ENCODE data around the gene CLPTM1. TPM values are rescaled to one million over a fixed set of nuclear protein-coding genes. Genes with fewer than 3 reads are reported as not detected.

Gene CLPTM1
- total RNA-seq, 2 donors from 2014 or later = 113 to 129 TPM

DNA sequence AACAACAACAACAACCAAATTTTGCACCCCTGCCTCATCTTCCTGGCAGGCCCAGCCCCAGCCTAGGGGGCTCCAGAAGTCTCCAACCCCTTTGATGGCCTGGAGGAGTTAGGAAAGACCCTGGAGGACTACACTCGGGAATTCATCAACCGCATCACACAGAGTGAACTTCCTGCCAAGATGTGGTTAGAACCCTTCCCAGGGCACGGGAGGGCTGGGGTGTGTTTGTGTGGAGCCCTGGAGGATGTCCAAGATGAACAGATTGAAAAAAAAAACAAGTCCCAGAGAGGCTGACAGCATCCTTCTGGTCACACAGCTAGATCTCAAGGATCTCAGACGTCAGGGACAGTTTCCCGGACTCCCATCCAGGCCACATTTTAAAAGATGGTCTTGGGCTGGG is 27.4 kb upstream of the CLPTM1 start:
- DNase-seq (no peak), ATAC-seq (no peak)
- intact Hi-C loops (cut with DNase I, micrococcal nuclease) = no loop called here

DNA sequence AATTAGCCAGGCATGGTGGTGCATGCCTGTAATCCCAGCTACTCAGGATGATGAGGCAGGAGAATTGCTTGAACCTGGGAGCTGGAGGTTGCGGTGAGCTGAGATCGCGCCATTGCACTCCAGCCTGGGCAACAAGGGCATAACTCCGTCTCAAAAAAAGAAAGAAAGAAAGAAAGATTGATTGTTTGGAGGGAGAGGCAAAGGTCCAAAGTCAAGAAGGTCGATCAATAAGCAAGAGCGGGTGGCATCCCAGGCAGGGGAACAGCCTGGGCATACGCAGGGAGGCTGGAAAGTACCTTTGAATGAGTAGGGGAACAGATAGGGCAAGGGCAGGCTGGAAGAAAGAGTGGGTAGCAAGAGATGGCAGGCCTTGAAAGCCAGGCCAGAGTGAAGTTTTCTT is 25.1 kb upstream of the CLPTM1 start:
- ATAC-seq = no peak
- no peak for DNase-seq
- intact Hi-C loops (cut with DNase I, micrococcal nuclease) = no loop called here

DNA sequence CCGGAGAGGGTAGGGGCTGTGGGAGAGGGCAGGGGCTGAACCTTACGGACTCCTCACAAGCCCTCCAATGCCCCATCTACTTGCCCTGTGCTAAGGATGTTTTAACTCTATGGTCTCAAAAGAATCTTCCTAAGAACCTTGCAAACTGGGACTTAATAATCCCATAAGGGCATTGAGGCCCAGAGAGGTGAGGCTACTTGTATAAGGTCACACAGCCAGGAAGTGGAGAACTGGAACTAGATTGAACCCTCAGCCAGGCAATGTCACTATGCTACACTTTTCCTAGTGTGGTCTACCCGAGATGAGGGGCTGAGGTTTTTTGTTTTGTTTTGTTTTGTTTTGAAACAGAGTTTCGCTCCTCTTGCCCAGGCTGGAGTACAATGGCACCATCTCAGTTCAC is 23.6 kb upstream of the CLPTM1 start:
- DNase-seq = no peak
- intact Hi-C loops (cut with DNase I, micrococcal nuclease) = no loop called here
- no peak for ATAC-seq

GRCh38 chr19:44939668-44940067 is 15.5 kb upstream of the CLPTM1 start:
- no peak for ATAC-seq
- intact Hi-C loops (cut with DNase I, micrococcal nuclease) = no loop called here

DNA sequence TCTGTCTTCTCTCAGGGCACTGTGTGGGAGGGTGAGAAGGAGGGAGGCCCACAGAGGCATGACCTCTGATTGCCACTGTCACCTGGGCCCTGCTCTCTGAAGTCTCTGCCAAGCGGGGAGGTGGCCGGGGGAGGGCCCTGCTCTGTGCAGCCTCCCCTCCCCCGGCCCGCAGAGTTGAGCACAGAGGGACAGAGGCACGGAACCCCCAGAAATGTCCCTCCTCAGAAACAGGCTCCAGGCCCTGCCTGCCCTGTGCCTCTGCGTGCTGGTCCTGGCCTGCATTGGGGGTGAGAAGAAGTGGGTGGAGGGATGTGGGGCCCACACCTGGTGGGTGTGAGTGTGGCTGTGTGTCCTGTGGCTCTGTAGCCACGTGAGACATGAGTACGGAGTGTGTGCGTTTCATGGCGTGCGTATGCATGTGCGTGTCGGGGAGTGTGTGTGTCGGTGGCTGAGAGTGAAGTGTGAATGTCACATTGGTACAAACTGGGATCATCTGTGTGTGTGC is 13.1 kb upstream of the CLPTM1 start, which contains the start of gene APOC4:
TSS of gene APOC4 (plus strand) at position 171 of the 505 bp plus-strand sequence. CDS start at position 212, 41 bp downstream.
- DNase-seq (no peak), ATAC-seq (no peak)
- intact Hi-C loops (cut with DNase I, micrococcal nuclease) = no loop called here

More at GRCh38 chr19:44939668-44940067, 15.5 kb upstream of the CLPTM1 start:
- DNase-seq = no peak

GRCh38 chr19:44943801-44944249 is 11.4 kb upstream of the CLPTM1 start:
- intact Hi-C loops (cut with DNase I, micrococcal nuclease) = no loop called here
- ATAC-seq (peak; percentile 24), DNase-seq (peak; percentile 55 to 57)

GRCh38 chr19:44947041-44947581 is 8.1 kb upstream of the CLPTM1 start:
- DNase-seq (no peak), ATAC-seq (no peak)
- intact Hi-C loops (cut with DNase I, micrococcal nuclease) = no loop called here

- intact Hi-C loops (cut with DNase I, micrococcal nuclease) = no loop called here
- ATAC-seq = no peak
Measured at GRCh38 chr19:44948237-44948636, 6.9 kb upstream of the CLPTM1 start.

DNA sequence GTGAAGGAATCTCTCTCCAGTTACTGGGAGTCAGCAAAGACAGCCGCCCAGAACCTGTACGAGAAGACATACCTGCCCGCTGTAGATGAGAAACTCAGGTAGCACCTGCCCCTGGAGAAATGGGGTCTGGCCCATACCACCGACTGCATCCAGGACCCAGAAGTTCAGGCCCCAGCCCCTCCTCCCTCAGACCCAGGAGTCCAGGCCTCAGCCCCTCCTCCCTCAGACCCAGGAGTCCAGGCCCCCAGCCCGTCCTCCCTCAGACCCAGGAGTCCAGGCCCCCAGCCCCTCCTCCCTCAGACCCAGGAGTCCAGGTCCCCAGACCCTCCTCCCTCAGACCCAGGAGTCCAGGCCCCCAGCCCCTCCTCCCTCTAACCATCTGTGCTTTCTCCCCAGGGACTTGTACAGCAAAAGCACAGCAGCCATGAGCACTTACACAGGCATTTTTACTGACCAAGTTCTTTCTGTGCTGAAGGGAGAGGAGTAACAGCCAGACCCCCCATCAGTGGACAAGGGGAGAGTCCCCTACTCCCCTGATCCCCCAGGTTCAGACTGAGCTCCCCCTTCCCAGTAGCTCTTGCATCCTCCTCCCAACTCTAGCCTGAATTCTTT is 6.3 kb upstream of the CLPTM1 start:
- no peak for DNase-seq
- intact Hi-C loops (cut with DNase I, micrococcal nuclease) = no loop called here

More at GRCh38 chr19:44948237-44948636, 6.9 kb upstream of the CLPTM1 start:
- no peak for DNase-seq

DNA sequence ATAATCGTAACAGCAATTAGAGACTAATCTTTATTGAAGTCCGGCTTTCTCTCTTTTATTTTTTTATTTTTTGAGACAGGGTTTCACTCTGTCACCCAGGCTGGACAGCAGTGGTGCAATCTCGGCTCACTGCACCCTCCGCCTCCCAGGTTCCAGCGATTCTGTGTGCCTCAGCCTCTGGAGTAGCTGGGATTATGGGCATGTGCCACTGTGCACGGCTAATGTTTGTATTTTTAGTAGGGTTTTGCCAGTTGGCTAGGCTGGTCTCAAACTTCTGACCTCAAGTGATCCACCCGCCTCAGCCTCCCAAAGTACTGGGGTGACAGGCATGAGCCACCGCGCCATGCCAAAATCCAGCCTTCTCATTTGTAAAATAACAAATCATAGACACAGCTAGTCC is 5.6 kb upstream of the CLPTM1 start:
- intact Hi-C loops (cut with DNase I, micrococcal nuclease) = no loop called here
- no peak for ATAC-seq
- DNase-seq = no peak

More for the DNA sequence above, 6.3 kb upstream of the CLPTM1 start:
- no peak for ATAC-seq

GRCh38 chr19:44951179-44952159 is 3.7 kb upstream of the CLPTM1 start:
- no peak for ATAC-seq
- intact Hi-C loops (cut with DNase I, micrococcal nuclease) = loop anchor here (2.0 to 10.0 kb wide), 2 partner anchors 47 kb away; partner anchors contain the start of gene APOE (in 2 of the 2)
- peak; percentile 50 to 62 for DNase-seq

DNA sequence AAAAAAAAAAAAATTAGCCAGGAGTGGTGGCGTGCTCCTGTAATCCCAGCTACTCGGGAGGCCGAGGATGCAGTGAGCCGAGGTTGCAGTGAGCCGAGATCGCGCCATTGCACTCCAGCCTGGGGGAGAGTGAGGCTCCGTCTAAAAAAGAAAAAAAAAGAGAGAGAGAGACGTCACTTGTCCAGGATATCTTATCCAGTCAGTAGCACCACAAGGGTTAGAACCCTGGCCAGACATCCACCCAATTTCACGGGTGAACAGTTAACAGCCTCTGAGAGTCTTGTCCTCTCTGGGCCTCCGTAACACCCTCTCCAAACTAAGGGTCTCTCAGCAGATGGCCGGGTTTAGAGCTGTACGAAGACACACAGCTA is 917 bp upstream of the CLPTM1 start:
- no peak for ATAC-seq
- intact Hi-C loops (cut with DNase I, micrococcal nuclease) = loop anchor here in 1 of 2 donors (10.0 kb wide), 1 partner anchor 49 kb away; the partner anchor contains the start of gene APOE

GRCh38 chr19:44955505-44956439 is 592 bp downstream of the CLPTM1 start:
- ATAC-seq = peak; percentile 30
- DNase-seq = no peak
- intact Hi-C loops (cut with DNase I, micrococcal nuclease) = loop anchor here in 1 of 2 donors (10.0 kb wide), 1 partner anchor 51 kb away; the partner anchor contains the start of gene APOE

More for the DNA sequence above, 917 bp upstream of the CLPTM1 start:
- DNase-seq = no peak

- intact Hi-C loops (cut with DNase I, micrococcal nuclease) = loop anchor here in 1 of 2 donors (10.0 kb wide), 1 partner anchor 53 kb away; the partner anchor contains the start of gene APOE
- ATAC-seq (no peak), DNase-seq (no peak)
Measured at GRCh38 chr19:44957526-44957925, 2.3 kb downstream of the CLPTM1 start.

DNA sequence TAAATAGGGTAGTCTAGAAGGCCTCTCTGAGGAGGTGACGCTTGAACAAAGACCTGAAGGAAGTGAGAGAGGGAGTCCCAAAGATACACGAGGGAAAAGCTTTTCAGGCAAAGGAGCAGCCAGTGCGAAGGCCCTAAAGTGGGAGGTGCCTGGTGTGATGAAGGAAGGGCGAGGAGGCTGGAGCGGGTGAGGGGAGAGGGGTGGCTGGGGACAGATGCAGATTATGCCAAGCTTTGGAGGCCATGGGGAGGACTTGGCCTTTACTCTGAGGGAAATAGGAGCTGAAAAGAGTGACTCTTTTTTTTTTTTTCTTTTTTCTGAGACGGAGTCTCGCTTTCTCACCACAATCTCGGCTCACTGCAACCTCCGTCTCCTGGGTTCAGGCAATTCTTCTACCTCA is 2.9 kb downstream of the CLPTM1 start:
- DNase-seq = no peak
- intact Hi-C loops (cut with DNase I, micrococcal nuclease) = loop anchor here in 1 of 2 donors (10.0 kb wide), 1 partner anchor 53 kb away; the partner anchor contains the start of gene APOE
- no peak for ATAC-seq

GRCh38 chr19:44959691-44960090 is 4.5 kb downstream of the CLPTM1 start:
- ATAC-seq (no peak), DNase-seq (no peak)
- intact Hi-C loops (cut with DNase I, micrococcal nuclease) = loop anchor here in 1 of 2 donors (10.0 kb wide), 1 partner anchor 55 kb away; the partner anchor contains the start of gene APOE

DNA sequence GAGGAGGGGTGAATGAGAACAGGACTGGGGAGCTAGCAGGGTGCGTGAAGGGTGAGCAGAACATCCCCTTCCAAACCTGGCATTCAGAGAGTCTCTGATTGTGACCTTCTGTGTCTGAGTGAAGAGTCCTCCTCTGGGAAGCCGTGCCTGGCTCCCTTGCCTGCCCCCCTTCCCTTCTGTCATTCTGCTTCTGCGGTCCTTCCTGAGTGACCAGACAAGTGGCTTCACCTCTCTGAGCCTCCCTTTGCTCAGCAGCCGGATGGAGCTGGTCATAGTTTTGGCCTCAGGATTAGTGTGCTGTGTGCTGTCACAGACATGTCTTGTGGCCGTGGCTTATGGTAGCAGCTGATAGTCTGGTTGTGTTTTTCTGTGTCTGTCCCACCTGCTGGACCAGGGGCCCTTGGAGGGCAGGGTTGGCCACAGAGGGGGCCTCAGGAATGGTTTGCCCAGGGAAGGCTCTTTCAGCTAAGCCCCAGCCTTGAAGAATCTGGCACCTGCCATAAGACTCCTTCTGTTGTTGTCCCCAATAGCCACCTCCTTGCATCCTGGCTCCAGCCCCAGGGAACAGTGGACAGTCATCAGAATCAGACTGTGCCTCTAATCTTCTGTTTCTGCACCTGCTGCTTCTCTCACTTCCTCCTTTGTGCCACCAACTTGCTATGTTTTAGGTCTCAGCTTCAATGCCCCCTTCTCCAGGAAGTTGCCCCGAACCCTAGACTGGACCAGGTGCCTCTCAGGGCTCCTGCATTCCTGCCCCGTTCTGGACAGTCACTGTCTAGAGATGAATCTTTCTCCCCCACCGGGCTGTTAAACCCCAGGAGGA is 5.9 kb downstream of the CLPTM1 start:
- no peak for ATAC-seq
- intact Hi-C loops (cut with DNase I, micrococcal nuclease) = no loop called here
- DNase-seq = no peak

All from left colon (tissue), 2 donors.